ENCODE data around the gene FARP1.

Gene FARP1

DNA sequence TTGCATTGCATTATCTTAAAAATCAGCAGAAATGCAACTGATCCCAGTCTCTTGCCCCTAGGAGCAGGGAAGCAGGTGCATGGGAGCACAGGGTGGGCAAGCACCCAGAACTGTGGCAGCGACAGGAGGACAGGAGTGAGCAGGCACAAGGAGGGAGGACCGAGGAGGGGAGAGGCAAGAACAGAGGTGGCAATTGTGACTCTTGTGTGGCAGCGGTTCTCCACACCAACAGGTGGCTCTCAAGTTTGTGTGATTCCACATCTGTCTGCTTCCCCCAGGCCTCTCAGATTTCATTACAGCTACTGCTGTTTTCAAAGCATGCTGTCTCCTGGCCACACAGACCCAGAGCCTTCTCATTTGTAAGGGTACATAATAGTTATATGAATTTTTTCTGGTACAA, 325.5 kb downstream of the FARP1 start:
- DNase-seq = peak in 1 of 14 donors; percentile 10

DNA sequence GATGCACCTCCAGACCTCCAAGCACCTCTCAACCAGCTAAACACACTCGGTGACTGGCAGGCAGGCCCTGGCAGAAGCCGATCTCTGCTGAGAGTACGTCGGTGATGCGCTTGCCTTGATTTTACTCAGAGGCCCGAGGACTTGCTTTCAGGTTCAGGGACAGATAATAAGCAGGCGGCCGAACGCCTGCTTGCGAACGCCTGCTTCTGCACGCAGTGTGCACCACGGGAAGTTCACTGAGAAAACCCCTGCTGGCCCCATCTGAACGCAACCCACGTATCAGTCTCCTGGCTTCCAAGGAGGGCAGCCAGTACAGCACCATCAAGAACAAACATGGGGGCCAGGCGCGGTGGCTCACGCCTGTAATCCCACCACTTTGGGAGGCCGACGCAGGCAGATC, 326.0 kb downstream of the FARP1 start:
- no peak for DNase-seq

DNA sequence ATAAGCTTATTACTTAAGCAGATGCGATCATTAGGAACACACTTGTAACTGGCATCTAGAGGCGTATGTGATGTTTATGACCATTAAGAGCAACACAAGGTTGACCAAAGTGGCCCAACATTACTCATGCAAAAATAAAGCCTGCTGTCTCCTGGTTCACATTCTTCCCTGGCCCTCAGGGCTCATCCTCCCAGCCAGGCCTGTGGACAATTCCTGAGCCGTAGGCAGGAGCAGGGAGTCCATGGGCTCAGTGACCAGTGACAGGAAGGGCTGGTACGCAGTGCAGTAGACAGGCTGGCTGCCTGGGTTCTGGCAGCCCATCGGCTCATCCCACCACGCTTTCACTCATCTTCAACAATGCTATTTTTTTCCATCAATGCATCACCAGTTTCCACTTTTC, 328.0 kb downstream of the FARP1 start:
- no peak for DNase-seq

DNA sequence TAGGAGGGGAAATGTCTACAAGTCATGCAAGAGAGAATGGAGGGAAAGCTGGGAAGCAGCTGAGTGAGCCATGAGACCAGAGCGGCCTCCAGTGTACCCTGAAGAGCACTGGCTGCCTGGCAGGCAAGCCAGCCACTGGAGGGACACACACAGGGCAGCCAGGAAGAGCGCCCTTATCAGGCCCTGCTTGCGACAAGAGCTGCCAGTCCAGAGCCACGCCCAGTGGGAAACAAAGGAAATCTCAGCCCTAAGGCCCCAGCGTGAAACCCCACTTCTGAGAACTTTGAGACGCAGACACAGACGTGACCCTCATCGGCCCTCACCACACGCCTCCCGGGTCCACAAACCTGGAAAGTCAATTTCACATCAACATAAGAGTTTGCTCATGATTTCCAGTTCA, 329.0 kb downstream of the FARP1 start:
- no peak for DNase-seq

DNA sequence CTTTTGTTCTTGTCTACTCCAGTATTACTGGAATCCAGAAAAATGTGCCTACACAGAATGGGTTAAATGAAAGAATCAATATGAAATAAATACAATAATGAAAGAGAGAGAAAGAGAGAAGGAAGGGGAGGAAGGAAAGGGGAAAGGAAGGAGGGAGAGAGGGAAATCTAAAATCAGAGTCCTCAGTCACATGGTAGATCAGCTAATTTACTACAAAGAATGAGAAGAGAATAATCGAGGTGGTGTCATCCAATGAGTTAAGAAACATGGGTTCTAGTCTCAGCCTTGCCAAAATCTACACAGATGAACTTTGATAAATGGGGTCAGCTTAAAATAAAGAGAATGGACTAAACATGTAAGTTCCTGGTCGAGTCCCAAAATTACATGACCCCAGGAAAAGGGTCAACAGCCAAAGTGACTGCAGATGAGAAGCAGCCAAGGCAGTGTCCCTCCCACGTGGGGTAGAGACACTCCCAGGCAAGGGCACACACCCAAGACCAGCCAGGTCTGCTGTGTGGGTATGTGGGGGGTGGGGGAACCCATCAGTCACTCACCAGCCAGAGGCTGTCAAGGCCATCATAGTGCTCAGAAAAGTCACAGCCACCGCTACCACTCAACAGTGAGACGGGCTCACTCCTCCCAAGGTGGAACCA, 330.4 kb downstream of the FARP1 start:
- DNase-seq = no peak

DNA sequence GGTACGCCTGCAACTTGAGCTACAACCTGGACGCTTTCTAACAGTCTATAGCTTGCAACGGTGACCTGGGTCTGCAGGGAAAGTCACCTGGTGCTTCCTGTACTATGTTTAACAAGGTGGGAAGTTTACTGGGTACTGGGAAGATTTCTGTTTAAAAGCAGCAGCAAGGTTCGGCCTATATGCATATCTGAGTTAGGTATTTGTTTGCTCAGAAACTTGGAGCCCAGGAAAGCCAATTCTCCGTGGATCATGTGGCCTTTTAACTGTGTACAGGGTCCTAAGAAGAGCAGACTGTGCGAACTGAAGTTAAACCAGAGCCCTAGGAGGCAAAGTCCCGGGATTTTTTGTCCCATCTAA, 330.9 kb downstream of the FARP1 start:
- no peak for DNase-seq

DNA sequence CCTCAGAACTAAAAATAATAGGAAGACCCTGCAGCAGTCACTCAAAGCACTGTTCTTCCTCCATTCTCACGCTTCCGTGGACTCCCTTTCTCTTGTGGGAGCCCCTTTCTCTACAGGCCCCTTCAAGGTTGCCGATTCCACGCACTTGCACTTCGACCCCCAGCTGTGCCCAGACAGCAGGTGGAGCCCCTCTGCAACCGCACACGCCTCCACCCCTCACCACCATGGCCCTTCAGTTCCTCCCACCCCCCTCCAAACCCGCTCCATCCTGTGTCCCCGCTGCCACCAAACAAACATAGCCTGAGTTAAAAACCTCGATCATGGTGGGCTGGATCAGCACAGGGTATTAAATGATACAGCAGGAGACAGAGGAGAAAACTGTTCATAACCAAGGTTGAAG, 331.4 kb downstream of the FARP1 start:
- no peak for DNase-seq

DNA sequence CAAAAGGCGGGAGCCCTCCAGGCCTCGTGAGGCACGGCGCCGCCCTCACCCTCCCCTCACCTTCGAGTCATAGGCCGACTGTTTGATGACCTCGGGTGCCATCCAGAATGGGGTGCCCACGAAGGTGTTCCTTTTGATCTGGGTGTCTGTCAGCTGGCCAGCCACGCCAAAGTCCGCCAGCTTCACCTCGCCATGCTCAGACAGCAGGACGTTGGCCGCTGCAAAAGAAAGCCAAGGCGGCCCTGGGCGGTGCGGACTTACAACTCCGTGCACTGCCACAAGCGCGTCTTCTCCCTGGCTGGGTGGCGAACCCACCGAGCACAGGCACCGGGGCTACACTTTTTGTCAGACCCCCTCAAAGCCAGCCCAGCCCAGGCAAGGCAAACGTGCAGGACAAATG, 331.9 kb downstream of the FARP1 start:
- no peak for DNase-seq

DNA sequence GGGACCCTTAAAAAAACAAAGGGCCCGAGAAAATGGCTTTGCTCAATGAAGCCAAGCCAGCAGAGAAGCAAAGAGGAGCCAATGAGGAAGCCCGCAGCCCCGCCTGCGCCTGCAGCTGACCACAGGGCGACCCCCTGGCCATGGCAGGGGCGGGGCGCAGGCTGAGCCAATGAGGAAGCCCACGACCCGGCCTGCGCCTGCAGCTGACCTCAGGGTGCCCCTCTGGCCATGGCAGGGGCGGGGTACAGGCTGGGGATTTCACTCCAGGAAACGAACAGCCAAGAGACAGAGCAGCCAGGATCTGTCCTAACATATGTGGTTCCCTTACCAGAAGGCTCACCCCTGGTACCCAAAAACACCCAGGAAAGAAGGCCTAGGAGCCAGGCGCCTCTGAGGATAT, 332.6 kb downstream of the FARP1 start:
- peak in 5 of 14 donors; percentile 6 to 42 (median 16) for DNase-seq

DNA sequence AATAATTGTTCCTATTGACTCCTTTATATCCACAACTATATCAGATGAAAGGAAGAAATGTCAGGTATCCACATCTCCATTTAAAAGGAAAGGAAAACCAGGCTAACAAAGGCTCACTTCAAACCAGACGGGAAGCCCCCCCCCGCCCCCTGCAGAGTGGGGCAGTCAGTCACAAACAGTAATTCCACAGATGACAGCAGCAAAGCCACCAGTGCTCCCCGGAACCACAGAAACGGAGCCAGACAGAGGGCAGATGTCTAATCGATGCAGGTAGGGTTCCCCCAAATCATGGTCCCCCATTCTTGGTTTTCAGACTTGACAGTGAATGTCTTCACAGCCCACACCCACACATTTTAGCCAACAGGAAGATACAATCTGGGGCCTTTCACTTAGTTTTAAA, 333.2 kb downstream of the FARP1 start:
- DNase-seq = peak in 1 of 14 donors; percentile 49

DNA sequence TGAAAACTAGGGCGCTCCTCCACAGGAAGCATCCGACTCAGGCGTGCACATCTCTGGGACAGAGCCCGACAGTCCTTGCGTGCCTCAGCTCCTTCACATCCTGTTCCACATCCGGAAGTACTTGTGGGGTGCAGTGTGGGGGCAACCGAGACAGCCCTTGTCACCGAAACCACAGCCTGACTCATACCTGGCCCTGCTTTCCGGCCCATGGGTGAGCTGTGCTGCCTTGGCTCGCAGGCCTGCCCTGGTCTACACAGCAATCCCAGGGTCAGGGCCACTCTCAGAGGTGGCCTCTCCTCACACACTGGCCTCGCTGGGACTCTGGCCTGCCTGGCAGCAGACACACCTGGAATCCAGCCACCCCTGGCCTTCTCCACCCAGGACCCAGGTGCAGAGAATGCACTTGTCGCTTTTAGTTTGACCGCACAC, 333.7 kb downstream of the FARP1 start:
- DNase-seq = peak in 2 of 14 donors; percentile 20 to 56

DNA sequence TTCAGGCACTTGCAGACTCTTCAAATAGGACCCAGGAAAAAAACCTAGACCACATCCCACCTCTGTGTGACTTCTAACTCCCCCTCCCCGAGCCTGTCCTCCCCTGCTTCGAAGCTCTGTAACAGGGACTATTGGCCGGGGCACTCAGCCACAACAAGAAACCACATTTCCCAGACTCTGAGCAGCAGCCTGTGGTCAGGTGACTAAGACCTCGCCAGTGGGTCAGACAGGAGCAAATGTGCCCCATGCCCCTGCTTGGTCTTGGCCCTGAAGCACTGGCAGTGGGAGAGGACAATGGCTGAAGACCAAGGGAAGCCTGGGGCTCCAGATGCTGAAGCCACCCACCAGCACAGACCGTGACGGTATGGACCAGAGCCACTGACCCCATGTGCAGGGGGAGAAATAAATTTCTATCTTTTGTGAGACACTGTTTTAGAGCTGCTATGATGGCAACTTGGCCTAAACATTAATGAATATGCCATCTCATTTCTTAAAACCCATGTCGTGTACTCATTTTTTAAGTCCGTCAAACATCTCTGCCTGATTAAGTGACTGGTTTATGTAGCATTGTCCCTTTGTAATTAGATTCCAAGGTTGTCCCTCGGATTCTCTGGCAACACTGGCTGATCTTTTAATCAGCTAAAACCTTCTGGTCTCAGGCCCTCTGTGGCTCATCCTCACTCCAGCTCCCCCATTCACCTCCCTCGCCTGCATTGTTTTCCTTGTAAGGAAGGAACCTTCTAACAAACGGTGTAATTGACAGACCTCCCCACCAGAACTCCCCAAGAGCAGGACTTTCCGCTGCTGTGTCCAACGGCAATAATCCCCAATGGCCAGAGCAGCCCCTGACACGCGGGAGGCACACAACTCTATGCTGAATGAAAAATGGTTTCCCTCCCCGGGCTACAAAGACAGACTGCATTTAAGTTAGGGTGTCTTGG, 335.6 kb downstream of the FARP1 start:
- no peak for DNase-seq

DNA sequence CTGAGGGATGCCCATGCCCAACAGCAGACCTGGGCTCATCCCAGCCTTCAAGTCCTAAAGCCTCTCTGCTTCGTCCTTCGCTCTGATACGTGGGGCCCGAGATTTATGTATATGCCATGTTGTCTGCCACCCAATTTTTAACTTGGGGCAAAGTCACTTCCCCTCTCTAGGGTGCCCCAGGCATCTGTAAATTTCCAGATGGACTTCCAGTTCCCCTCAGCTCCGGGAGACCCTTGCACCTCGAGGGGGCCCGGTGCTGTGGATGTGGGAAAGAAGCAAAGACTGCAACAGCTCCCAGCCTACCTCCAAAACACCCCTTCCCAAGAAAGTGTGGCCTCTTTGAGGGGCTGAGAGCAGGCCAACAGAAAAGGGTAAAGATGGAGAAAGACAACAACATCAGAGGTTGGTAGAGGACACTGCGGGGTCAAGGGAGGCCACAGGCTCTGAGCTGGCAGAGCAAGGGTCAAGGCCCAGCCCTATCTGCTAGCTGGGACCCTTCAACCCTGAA, 336.7 kb downstream of the FARP1 start:
- no peak for DNase-seq

DNA sequence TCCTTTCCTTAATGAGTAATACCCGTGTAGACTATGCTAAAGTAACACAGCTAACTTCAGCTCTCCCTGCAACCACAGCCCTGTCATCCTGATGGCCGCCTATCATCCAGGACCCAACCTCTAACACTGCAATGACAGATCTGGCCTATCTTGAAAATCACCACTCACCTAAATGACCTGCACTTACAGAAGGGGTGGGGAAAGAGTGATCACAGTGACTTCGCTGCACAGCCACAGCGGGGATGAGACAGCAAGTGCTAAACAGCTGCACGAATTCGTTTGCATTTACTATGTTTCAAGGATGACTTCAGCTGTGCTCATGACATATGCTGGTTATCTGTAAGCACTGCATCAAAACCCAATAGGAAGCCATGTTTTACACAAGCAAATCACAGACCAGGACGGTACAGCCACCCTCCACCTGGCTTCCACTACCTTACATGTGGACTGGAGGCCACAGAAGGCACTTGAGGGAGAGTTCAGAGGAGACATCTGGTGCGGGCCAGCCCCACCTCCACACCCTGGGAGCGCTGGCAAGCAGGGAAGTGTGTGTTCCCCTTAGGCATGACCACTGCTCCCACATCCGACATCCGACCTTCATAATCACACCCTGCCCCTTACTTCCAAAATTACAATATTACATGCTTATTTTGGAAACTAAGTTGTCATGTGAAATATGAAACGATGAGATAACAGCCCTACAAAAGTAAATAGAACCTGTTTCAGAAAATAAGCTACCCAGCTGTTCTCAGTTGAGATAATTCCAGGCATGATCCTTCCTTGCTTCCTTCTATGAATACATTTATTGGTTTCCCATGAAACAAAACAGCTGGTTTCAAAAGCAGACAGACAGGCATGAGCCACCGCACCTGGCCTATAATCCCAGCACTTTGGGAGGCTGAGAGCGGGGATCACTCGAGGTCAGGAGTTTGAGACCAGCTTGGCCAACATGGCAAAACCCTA, 338.3 kb downstream of the FARP1 start:
- DNase-seq = no peak

DNA sequence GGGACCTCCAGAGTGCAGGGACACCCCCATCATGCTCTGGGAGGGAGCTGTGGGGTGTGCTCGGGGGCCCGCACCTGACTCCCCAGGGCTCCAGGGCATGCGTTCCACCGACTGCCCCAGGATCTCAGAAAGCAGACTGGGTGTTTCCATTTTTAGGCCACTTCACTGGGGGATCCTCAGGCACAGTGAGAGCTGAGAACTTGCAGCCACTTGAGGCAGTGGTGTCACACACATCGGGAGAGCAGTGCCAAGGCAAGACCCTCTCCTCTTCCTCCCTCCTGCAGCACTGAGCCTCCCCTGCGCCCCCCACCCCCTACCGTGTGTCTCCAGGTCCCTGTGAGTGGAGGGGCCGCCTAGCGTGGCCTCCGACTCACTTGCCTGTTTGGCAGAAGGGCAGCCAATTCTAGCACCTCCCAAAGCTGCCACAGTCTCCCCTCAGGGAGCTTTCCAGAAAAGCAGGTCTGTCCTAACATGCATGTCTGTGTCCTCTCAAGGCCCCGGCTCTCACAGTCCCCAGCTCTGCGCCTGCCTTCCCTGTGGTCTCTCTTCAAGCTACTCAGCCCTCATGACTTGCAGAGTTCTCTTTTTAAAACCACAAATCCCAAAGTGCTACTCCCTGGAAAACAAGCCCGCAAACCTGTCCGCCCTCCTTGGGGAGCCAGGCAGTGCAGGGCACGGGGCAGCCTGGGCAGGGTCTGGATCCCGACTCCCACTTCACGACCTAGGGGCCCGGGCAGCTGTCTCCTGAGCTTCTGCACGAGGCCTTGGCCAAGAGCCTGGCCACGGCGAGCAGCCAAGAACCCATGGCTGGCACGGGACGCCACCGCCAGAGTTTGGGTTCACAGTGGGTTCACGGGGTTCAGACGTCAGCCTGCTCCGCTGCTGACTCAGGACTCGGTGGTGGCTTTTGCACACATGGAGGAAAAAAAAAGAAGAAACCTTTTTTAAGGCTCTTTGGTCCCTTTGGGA, 339.9 kb downstream of the FARP1 start:
- DNase-seq = peak in 9 of 14 donors; percentile 27 to 57 (median 40)

DNA sequence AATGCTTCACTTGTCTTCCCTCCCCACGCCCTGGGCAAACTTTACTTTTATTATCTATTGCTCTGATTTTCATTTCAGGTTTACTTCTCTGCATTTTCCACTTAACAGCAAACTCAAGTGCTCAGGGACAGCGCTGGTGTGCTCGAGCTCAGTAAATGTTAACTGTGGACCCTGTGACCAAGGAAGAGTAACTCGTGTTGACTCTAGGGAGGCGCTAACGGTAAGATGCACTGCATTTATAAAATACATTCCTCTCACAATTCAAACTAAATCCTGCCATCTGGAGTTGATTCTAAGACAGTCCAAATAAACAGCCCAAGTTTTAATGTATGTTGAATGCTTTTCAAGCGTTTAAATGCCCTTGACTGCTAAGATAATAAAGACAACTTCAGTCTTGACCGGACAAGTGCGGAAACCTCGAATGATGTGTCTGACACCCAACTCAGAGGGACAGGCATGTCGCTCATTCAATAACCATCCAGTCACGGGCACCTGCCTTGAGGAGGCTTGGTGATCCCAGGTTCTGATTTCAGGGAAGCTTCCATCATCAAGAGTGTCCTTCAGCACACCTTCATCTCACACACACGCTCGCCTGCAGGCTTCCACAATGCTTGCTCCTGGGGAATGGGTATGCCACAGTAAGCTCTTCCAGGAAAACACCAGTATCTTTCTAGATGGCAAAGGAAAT, 340.9 kb downstream of the FARP1 start:
- no peak for DNase-seq

DNA sequence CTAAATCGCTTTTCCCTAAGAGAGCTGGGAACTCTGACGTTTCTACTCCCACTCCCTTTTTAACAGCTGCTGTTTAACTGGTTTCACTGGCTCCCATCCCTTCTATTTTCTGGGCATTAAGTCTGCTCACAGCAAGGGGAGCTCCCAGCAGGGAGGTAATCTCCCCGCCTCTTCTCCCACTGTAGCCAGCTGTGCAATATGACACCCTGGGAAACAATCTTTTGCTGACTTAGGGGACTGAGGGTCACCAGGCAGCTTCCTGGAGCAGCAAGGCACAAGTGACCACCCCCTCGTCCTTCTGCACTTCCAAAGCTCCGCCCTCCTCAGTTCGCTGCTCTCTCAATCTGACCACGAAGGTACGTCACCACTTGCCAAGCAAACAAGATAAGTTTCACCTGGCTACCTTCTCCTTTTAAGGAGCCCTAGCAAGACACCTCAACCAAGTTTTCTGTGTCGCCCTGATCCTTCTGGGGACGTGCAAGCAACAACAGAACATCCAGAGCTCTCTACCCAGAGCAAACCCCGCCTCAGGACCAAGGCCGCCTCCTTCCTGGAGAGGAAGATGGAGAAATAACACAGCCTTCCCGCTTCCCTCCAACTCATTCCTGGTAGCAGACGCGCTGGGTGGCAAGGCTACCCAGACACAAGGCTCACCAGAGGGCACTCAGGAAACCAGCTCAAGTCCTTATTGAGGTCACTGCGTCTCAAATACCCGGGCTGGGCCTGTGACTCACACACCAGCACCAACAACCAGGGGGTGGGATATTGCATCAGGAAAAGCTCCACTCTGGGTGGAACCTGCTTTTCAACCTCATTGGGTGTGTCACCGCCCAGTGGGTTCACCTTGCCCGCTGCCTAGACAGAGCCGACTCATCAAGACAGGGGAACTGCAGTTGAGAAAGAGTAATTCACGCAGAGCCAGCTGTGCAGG, 341.7 kb downstream of the FARP1 start:
- DNase-seq = peak in 2 of 14 donors; percentile 20 to 66

DNA sequence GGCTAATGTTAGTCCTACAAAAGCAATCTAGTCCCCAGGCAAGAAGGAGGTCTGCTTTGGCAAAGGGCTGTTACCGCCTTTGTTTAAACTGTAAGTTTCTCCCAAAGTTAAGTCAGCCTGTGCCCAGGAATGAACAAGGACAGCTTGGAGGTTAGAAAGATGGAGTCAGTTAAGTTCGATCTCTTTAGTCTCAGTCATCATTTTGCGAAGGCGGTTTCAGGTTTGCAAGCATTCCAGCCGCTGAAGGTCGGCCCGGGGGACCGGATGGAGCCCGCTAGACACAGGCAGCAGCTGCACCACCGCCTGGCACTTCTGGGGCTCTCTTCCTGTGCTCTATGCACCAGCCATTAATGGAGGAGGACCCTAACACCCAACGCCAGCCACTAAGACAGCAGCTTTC, 342.7 kb downstream of the FARP1 start:
- DNase-seq = no peak

DNA sequence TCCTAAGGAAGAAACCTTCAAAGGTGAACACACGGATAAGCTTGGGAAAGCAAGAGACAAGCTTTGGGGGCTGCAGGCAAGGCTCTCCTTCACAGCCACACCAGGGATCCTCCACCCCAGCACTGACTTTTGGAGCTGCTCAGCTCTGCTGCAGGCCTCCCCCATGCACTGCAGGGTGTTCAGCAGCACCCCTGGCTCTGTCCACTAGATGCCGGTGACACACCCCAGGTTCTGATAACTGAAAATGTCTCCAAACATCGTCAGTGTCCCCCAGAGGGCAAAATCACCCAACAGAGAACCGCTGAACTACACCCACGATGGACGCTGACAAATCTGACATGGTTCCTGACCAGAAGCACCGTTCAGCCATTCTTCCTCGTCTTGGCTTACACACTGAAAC, 343.5 kb downstream of the FARP1 start:
- no peak for DNase-seq
